Ectodermal cell (in vitro differentiated cells): Measurements from ENCODE around the gene UBE2D4.
"Not testable (repeated sequence)": the region's sequence is repeated elsewhere in the genome, so short reads cannot be mapped to it uniquely, and the experiment has no call there.

Experiments
- H3K27ac ChIP-seq: 2 replicates; pipeline ENCODE4 v1.7.0; 2013; ENCODE audit warnings: mild to moderate bottlenecking, low read depth, low read length; ENCODE audit not compliant: insufficient read depth, poor library complexity, severe bottlenecking
- H3K27me3 ChIP-seq: 2 replicates; pipeline ENCODE4 v1.7.0; 2013; ENCODE audit warnings: mild to moderate bottlenecking, low read length; ENCODE audit not compliant: insufficient read depth, control insufficient read depth, poor library complexity, severe bottlenecking
- H3K36me3 ChIP-seq: one replicate; pipeline ENCODE4 v1.7.0; 2013; ENCODE audit warnings: low read length; ENCODE audit not compliant: control insufficient read depth, insufficient read depth
- H3K4me1 ChIP-seq: one replicate; pipeline ENCODE4 v1.7.0; 2013; ENCODE audit warnings: low read length; ENCODE audit not compliant: control insufficient read depth, insufficient read depth
- H3K4me3 ChIP-seq: 2 replicates; pipeline ENCODE4 v1.7.0; 2013; ENCODE audit warnings: low read depth, low read length, control low read depth; ENCODE audit not compliant: insufficient read depth
- H3K9me3 ChIP-seq: 2 replicates; pipeline ENCODE4 v1.7.0; 2013; ENCODE audit warnings: mild to moderate bottlenecking, low read length, moderate library complexity; ENCODE audit not compliant: control insufficient read depth
- whole genome bisulfite sequencing, 2 experiments: methylation state at CpG; one replicate each; pipeline ENCODE4 v1.1.7; 2013; ENCODE audit warnings: missing lambda C conversion rate in 2 of 2; 5-methylcytosine and 5-hydroxymethylcytosine counted together

The UBE2D4 gene

DNA sequence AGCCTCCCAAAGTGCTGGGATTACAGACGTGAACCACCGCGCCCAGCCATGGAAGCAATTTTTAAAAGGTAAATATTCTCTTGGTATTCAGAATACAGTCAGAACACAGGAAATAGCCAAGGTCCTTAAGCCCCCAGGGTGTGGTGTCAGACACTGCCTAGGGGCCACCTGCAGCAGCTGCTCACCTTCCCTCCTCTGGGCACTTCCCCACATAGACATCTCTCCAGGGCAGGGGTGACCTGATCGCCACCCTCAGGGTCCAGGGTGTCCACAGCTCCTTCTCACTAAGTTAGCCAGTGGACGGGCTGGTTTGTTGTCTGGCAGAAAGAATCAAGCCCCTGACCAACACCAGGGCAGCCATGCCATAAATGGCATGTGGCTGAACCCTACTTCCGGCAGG is 35.8 kb upstream of the UBE2D4 start:
- Histone ChIP-seq H3K27me3 (no peaks in the 10 kb centered on the region), H3K36me3 (peaks cover 2% of the 10 kb centered on the region), H3K4me3 (no peak overlapping the region), H3K9me3 (no peaks in the 10 kb centered on the region), H3K4me1 (no peaks in the 10 kb centered on the region), H3K27ac (no peak overlapping the region)
- WGBS, 2 experiments: 94 to 95% methylated on average over 6 of the region's 6 CpGs

DNA sequence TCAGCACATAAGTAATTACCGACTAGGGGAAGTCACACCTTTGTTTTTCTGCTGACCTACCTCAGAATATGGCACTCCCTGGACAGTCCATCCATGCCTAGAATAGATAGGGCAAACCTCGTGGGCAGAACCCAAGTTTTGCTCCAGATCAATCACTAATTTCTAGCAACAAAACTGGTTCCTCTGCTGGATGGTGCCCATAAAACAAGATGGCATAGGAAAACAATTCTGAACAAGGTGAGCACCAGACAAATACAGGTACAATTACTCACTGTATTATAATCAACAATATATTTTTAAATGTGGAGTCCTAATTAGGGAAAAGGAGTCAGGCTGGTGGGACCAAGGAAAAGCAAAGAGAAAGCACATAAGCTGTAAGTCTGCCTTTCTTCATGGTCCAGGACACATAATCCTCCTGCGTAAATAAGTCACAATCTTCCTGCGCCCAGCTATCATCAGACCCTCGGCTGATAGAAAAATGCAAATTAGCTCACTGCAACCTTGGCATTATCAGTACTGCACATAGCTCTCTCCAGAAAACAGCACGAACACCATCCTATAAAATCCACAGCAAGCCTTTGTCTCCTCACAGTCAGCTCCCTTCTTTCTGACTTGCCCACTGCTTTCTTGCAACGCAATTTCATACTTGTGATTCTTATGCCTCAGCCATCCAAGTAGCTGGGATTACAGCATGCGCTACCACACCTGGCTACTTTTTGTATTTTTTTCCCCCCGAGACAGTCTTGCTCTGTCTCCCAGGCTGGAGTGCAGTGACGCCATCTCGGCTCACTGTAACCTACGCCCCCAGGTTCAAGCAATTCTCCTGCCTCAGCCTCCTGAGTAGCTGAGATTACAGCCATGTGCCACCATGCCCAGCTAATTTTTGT is 34.9 kb upstream of the UBE2D4 start:
- WGBS, 2 experiments: 92 to 95% methylated on average over 12 of the region's 12 CpGs
- Histone ChIP-seq H3K27ac (no peak overlapping the region), H3K9me3 (no peaks in the 10 kb centered on the region), H3K36me3 (no peaks in the 10 kb centered on the region), H3K4me1 (no peaks in the 10 kb centered on the region), H3K27me3 (no peaks in the 10 kb centered on the region), H3K4me3 (no peak overlapping the region)

DNA sequence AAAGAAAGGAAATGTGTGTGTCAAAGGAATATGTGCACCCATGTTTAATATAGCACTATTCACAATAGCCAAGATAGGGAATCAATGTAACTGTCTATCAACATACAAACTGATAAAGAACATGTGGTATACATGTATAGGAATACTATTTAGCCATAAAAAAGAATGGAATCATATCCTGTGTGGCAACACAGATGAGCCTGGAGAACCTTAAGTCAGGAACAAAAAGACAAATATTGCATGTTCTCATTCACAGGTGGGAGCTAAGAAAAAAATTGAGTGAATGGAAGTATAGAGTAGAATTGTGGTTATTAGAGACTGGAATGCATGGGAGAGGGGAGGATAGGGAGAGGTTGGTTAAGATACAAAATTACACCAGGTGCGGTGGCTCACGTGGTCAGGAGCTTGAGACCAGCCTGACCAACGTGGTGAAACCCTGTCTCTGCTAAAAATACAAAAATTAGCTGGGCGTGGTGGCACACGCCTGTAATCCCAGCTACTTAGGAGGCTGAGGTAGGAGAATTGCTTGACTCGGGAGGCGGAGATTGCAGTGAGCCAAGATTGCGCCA is 30.3 kb upstream of the UBE2D4 start:
- Histone ChIP-seq H3K4me1 (no peaks in the 10 kb centered on the region), H3K27me3 (no peaks in the 10 kb centered on the region), H3K4me3 (no peak overlapping the region), H3K36me3 (no peaks in the 10 kb centered on the region), H3K27ac (no peak overlapping the region), H3K9me3 (no peaks in the 10 kb centered on the region)
- WGBS, 2 experiments: 90 to 91% methylated on average over 7 to 8 of the region's 8 CpGs

DNA sequence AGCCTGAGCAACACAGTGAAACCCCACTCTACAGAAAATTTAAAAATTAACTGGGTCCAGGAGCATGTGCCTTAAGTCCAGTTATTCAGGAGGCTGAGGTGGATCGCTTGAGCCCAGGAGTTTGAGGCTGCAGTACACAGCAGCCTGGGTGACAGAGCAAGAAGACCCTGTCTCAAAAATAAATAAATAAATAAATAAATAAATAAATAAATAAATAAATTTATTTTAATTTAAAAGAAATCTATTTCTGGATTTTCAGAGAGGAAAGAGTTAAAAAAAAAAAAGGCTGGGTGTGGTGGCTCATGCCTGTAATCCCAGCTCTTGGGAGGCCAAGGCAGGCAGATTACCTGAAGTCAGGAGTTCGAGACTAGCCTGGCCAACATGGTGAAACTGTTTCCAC is 27.7 kb upstream of the UBE2D4 start:
- WGBS, 2 experiments: 94 to 95% methylated on average over 1 to 2 of the region's 2 CpGs
- H3K27ac ChIP-seq, H3K4me3 ChIP-seq, H3K36me3 ChIP-seq, H3K9me3 ChIP-seq, H3K27me3 ChIP-seq, H3K4me1 ChIP-seq: not testable (repeated sequence)

DNA sequence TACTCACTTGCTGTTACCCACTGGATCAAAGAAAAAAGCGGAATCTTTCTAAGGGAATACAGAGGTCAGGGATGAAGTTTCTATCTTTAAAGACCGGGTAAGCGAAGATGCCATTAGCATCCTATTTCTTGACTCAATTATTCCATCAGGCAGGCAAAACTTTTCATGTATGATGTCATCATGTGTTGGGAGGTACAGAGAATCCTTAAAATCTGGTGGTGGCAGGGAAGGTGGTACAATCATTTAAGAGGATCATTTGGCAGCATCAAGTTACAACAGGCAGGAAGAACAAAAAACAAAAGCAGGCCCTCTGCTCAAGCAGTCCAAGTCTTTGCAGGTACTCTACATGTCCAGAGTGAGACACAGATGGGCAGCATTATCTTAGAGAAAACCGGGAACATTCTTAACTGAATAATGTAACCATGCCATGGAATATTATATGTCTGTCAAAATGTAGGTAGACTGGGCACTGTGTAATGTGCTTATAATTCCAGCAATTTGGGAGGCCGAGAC is 23.6 kb upstream of the UBE2D4 start:
- WGBS, 2 experiments: 94 to 96% methylated on average over 4 to 5 of the region's 5 CpGs

DNA sequence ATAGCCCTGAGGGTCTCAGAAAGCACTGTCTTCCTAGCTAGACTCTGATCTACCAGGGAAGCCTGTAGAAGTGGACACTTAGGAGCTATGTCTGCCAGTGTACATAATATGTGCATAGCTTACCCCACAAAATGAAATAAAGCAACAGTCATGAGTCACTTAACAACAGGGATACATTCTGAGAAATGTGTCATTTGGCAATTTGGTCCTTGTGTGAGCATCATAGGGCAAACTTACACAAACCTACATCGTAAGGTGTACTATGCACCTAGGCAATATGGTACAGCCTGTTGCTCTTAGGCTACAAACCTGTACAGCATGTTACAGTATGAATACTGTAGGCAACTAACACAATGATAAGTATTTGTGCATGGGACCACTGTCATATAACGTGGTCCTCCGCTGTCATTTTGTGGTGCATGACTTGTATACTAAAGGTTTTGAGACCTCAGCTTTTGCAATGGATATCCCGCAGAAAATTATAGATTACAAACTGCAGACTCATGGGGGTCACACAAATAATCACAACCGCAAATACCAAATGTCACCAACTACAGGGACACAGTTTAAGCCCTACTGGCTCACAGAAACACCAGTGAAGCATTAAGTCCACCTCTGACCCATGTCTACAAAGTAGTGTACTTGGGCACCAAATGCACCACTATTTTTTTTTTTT is 21.6 kb upstream of the UBE2D4 start:
- Histone ChIP-seq H3K27me3 (peaks cover 14% of the 10 kb centered on the region), H3K9me3 (no peaks in the 10 kb centered on the region), H3K4me3 (no peak overlapping the region), H3K4me1 (no peaks in the 10 kb centered on the region), H3K27ac (no peak overlapping the region), H3K36me3 (no peaks in the 10 kb centered on the region)
- WGBS, 2 experiments: 92 to 95% methylated on average over 5 of the region's 5 CpGs

More for the DNA sequence above, 23.6 kb upstream of the UBE2D4 start:
- H3K4me1 ChIP-seq: no peaks in the 10 kb centered on the region
- no peaks in the 10 kb centered on the region for H3K36me3 ChIP-seq
- peaks cover 14% of the 10 kb centered on the region for H3K27me3 ChIP-seq
- no peaks in the 10 kb centered on the region for H3K9me3 ChIP-seq
- H3K27ac ChIP-seq: no peak overlapping the region
- no peak overlapping the region for H3K4me3 ChIP-seq

DNA sequence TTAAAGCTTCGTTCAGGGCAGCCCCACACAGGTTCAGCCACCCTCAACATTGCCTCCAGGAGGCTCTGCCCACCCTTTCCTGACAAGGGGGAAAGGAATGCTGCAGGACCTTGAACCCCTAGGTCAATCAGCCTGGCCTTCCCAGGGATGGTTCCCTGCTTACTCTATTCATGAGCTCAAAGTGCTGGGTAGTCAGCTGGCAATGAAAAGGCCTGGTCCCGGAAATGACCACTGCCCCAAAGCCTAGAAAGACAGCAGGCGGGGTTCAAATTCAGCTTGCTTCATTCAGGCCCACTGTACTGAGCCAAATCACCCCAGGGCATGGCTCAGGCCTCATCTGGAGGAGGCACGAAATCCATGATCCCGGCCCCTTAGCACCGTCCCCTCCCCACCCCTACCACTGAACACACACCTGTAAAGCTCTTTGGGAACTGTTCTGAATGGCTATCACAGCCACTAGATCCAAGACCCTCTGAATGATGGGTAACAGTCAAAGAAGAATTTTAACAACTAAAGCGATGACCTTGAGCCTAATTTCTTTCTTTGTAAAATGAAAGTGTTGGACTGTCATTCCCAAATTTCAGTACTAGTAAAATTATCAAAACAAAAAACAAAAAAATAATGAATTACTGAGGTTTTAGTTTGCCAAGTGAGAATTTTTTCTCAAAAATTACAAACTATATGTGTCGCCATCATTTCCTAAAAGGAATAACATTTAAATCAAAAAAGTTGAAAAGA is 20.9 kb upstream of the UBE2D4 start:
- no peaks in the 10 kb centered on the region for H3K4me1 ChIP-seq
- H3K27ac ChIP-seq: no peak overlapping the region
- H3K27me3 ChIP-seq: peaks cover 14% of the 10 kb centered on the region
- 46 to 54% methylated on average over 6 to 8 of the region's 8 CpGs for WGBS, 2 experiments
- H3K4me3 ChIP-seq: peak overlapping the region; percentile 54
- H3K9me3 ChIP-seq: no peaks in the 10 kb centered on the region
- H3K36me3 ChIP-seq: no peaks in the 10 kb centered on the region

DNA sequence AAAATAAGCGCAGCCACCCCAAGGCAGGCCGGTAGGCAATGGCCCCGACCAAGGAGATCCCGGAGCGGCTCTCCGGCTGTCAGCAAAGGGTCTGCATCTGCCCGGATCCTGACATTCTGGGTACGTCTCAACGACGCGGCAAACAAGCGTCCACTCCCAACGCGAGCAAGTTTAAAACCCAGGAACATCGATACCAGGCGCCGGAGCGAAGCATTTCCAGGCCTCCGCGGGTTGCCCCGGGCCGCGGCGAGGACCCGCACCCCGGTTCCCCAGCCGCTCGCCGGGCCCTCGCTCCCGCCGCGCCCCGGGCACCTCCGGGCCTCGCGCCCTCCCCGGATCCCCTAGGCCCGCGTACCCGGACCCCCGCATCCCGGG is 20.3 kb upstream of the UBE2D4 start:
- Histone ChIP-seq H3K4me1 (no peaks in the 10 kb centered on the region), H3K9me3 (no peaks in the 10 kb centered on the region), H3K27me3 (peaks cover 14% of the 10 kb centered on the region), H3K36me3 (no peaks in the 10 kb centered on the region), H3K4me3 (peak overlapping the region; percentile 54), H3K27ac (no peak overlapping the region)
- WGBS, 2 experiments: 2% methylated on average over 43 of the region's 43 CpGs

DNA sequence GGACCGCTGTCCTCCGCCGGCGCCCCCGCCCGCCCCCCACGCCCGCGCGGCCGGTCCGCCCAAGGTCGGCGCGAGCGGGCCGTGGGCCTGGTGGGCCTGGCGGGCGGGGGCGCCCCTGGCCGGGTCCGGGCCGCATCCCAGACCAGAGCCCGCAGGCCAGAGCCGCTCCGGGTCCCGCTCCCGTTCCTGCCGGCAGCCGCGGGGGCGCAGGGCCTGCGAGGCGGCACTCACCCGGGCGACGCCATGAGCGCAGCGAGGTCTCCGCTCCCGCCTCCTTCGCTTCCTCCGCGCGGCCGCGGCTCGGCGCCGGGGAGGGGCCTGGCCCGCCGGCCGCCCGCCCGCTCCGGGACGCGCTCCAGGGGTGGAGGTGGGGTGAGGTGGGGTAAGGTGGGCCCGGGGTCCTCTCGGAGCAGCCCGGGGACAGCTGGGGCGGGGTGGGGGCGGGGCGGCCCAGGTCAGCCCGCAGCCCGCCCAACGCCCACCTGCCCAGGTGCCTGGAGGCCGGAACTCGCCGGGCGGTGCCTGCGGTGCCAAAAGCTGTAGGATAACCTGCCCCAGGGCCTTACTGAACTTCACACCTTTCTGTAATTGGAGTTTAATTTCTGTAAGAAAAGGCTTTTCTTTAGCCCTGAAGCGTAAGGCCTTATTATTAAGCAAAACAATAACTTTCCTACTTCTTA is 19.8 kb upstream of the UBE2D4 start, which contains the start of gene URGCP:
Gene URGCP (minus strand): TSS at position 266 of the 680 bp plus-strand sequence. CDS start 21 bp downstream, at position 245.
- Histone ChIP-seq H3K27me3 (peaks cover 14% of the 10 kb centered on the region), H3K36me3 (no peaks in the 10 kb centered on the region), H3K4me3 (peak within 1 kb of the TSS; percentile 54), H3K27ac (no peak within 1 kb of the TSS), H3K9me3 (no peaks in the 10 kb centered on the region), H3K4me1 (no peaks in the 10 kb centered on the region)
- WGBS, 2 experiments: 0 to 1% methylated on average over 72 of the region's 73 CpGs
